ENCODE results near the gene KIF3B. TPM values are rescaled to one million over a fixed set of nuclear protein-coding genes. Genes with fewer than 3 reads are reported as not detected.

Gene KIF3B
- total and polyA plus RNA-seq, 10 of the 15 experiments (the other 5 are each of a cell fraction or from before 2014, with no cell fraction given), result 7.4 to 37.3 (median 25.9) TPM

GRCh38 chr20:32314768-32315167 is 37.3 kb downstream of the KIF3B start:
- Histone ChIP-seq H3K36me3 (ENCODE audit: control insufficient read depth in 2 of 2, insufficient read depth in 2 of 2, low read length in 1 of 2) (peaks cover 11 to 31% of the 10 kb centered on the region in 2 experiments), H4K20me1 (ENCODE audit: control insufficient read depth, insufficient read depth) (no peaks in the 10 kb centered on the region), H3K4me3 (no peak overlapping the region), H3K27ac (ENCODE audit: control insufficient read depth, insufficient read depth) (no peak overlapping the region), H3K27me3 (replicated peaks in 1 of 2; ENCODE audit: control insufficient read depth in 2 of 2, insufficient read depth in 2 of 2, low read length in 1 of 2) (no peaks in the 10 kb centered on the region), H3K79me2 (ENCODE audit: control insufficient read depth, insufficient read depth, low read length) (peaks cover 3% of the 10 kb centered on the region), H3K4me1 (ENCODE audit: control insufficient read depth, insufficient read depth, low read length) (no peaks in the 10 kb centered on the region), H3K4me2 (ENCODE audit: control insufficient read depth, insufficient read depth) (no peak overlapping the region), H3K9me3 (replicated peaks; ENCODE audit: control insufficient read depth, insufficient read depth, low read length) (no peaks in the 10 kb centered on the region), H2AFZ (ENCODE audit: control insufficient read depth, low read depth, low read length) (no peak overlapping the region), H3K9ac (ENCODE audit: control insufficient read depth, insufficient read depth, low read length) (no peak overlapping the region)
- in situ Hi-C loops (cut with MboI) (no loop called here), intact Hi-C loops (cut with micrococcal nuclease; ENCODE audit: unreplicated experiment) (no loop called here)
- BruUV-seq (replicated peaks), result no TSS peak
- WGBS (ENCODE audit: insufficient coverage, insufficient replicate concordance, low lambda C conversion rate, missing lambda C conversion rate), result 100% methylated on average over 1 of the region's 1 CpG
- ChIA-PET CTCF (no interaction called here), RAD21 (ENCODE audit: unreplicated experiment) (no interaction called here), SMC1A (ENCODE audit: uncharacterized antibody, unreplicated experiment) (no interaction called here), POLR2A (no interaction called here)
- FAIRE-seq (no peak), DNase-seq (ENCODE audit: low read depth, low spot score) (no peak), ATAC-seq (no peak)
- no peak for TF ChIP-seq TCF3 (IDR thresholded peaks at IDR 0.05; ENCODE audit: borderline replicate concordance, insufficient read depth, low read depth, low read length)
- TF ChIP-seq CHD2 (IDR thresholded peaks at IDR 0.05; ENCODE audit: borderline replicate concordance, low read depth, low read length), result no peak
- TF ChIP-seq POLR2AphosphoS2 (IDR thresholded peaks at IDR 0.05; ENCODE audit: low read depth, low read length), result no peak
- no peak for TF ChIP-seq STAT3 (IDR thresholded peaks at IDR 0.05; ENCODE audit: low read depth, low read length)
- TF ChIP-seq DPF2 (IDR thresholded peaks at IDR 0.05), result no peak
- TF ChIP-seq BCL3 (IDR thresholded peaks at IDR 0.05; ENCODE audit: borderline replicate concordance, insufficient read depth, low read depth, low read length, poor library complexity, severe bottlenecking), result no peak
- TF ChIP-seq SIX5 (IDR thresholded peaks at IDR 0.05; ENCODE audit: low read depth, low read length, severe bottlenecking), result no peak
- no peak for TF ChIP-seq YY1 (IDR thresholded peaks at IDR 0.05; ENCODE audit: low read depth, low read length)
- TF ChIP-seq BACH1 (IDR thresholded peaks at IDR 0.05; ENCODE audit: borderline replicate concordance), result no peak
- TF ChIP-seq NFIC (IDR thresholded peaks at IDR 0.05; ENCODE audit: low read depth, low read length), result no peak
- TF ChIP-seq MLLT1 (IDR thresholded peaks at IDR 0.05), result no peak
- TF ChIP-seq HSF1 (IDR thresholded peaks at IDR 0.05; ENCODE audit: low read depth, low read length), result no peak
- TF ChIP-seq MTA3 (IDR thresholded peaks at IDR 0.05; ENCODE audit: borderline replicate concordance, low read length), result no peak
- no peak for TF ChIP-seq TCF12 (IDR thresholded peaks at IDR 0.05; ENCODE audit: low read depth, low read length)
- TF ChIP-seq MEF2B (IDR thresholded peaks at IDR 0.05; ENCODE audit: partially characterized antibody, poor library complexity, severe bottlenecking), result no peak
- TF ChIP-seq ATF3 (IDR thresholded peaks at IDR 0.05; ENCODE audit: borderline replicate concordance, extremely low read depth, low read depth, low read length), result no peak
